BJ (cell line): ENCODE measurements around the gene SLC16A7. TPM values are rescaled to one million over a fixed set of nuclear protein-coding genes. Genes with fewer than 3 reads are reported as not detected.

Experiments used
- CTCF ChIA-PET: fragments of 350-600 bp; formaldehyde crosslinking; extraction: SDS; loops from one replicate; lab custom pipeline; 2021; ENCODE audit warnings: antibody characterized with exemption, inconsistent platforms; lab: Yijun Ruan, JAX
- POLR2A ChIA-PET: fragments of 300-600 bp; sonication (Branson Sonifier 250); formaldehyde crosslinking; extraction: SDS; loops from one replicate; lab custom pipeline; 2021; ENCODE audit warnings: antibody characterized with exemption; lab: Charles Lee
- DNase-seq: peaks from one replicate; pipeline ENCODE4 v3.0.0-alpha.2; 2011; ENCODE audit warnings: low read depth
- H3K27me3 ChIP-seq: 2 replicates; pipeline ENCODE4 v1.6.0; 2011; ENCODE audit warnings: low read length; ENCODE audit not compliant: control insufficient read depth, insufficient read depth
- H3K36me3 ChIP-seq: 2 replicates; pipeline ENCODE4 v1.5.1; 2011; ENCODE audit warnings: low read length; ENCODE audit not compliant: control insufficient read depth, insufficient read depth
- H3K4me3 ChIP-seq: 2 replicates; pipeline ENCODE4 v1.5.1; 2011; ENCODE audit warnings: low read depth, mild to moderate bottlenecking, control low read depth, low read length
- polyA plus RNA-seq: library from polyadenylated mRNA; depleted of rRNA; stranded (reverse); fragments of >200 nt; gene quantifications from 2 replicates; pipeline ENCODE4 v1.2.3, GENCODE V29; 2011
- TF ChIP-seq, protein P1 (sequence below): IDR thresholded peaks from 2 replicates; pipeline ENCODE4 v1.5.1; 2011; ENCODE audit warnings: low read depth, mild to moderate bottlenecking, control low read depth, inconsistent platforms, low read length, moderate library complexity; ENCODE audit not compliant: insufficient read depth

Gene SLC16A7
- polyA plus RNA-seq, 1 experiment: 23.0 TPM

DNA sequence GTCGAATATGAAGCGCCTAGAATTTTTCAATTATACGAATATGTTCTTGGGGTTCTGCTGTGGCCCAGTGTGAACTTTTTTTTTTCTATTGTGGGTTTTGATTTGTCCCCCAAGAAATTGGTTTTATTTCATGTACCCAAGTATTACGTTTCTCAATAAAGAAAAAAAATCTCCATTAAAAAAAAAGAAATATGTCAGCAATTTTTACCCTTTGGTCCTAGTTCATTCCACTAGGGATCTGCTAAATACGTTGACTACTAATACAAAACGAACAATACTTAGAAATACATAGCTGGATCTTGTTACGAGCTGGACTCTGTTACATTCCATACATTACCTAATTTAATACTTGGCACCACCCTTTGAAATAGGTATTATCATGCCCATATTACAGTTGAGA, 216.9 kb downstream of the SLC16A7 start:
- TF ChIP-seq, protein P1, sequence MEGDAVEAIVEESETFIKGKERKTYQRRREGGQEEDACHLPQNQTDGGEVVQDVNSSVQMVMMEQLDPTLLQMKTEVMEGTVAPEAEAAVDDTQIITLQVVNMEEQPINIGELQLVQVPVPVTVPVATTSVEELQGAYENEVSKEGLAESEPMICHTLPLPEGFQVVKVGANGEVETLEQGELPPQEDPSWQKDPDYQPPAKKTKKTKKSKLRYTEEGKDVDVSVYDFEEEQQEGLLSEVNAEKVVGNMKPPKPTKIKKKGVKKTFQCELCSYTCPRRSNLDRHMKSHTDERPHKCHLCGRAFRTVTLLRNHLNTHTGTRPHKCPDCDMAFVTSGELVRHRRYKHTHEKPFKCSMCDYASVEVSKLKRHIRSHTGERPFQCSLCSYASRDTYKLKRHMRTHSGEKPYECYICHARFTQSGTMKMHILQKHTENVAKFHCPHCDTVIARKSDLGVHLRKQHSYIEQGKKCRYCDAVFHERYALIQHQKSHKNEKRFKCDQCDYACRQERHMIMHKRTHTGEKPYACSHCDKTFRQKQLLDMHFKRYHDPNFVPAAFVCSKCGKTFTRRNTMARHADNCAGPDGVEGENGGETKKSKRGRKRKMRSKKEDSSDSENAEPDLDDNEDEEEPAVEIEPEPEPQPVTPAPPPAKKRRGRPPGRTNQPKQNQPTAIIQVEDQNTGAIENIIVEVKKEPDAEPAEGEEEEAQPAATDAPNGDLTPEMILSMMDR: no peak
- ChIA-PET POLR2A (interaction anchor here (0.7 kb wide), 1 partner anchor 76 kb away, joined by 3 read pairs; no protein-coding TSS in a partner anchor), CTCF (no interaction called here)
- no peaks in the 10 kb centered on the region for H3K27me3 ChIP-seq
- H3K36me3 ChIP-seq: no peaks in the 10 kb centered on the region
- DNase-seq: no peak
- no peak overlapping the region for H3K4me3 ChIP-seq

DNA sequence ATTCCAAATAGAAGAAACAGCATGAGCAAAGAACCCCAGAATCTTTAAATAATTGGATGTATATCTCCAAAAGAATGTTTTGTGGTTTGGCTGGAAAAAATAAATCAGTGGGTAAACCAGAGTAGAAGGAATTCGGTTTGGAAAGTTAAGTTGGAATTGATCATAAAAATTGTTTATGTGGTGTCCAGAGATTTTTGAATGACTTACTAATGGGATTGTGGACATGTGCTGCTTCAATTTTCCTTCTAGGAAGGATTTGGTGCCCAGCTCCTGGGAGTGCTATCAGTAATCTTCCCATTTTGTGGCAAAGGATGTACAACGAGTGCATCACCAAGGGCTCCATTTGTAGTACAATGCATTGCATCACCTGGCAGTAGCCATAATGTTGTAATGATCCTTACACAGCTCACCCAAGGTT, 224.8 kb downstream of the SLC16A7 start:
- ChIA-PET POLR2A (no interaction called here), CTCF (interaction anchor here (2.0 to 3.4 kb wide), 3 partner anchors 11 to 15 kb away, joined by 5 to 10 read pairs (median 7); no protein-coding TSS in a partner anchor)
- no peak overlapping the region for H3K4me3 ChIP-seq
- DNase-seq: peak; percentile 39
- H3K36me3 ChIP-seq: no peaks in the 10 kb centered on the region
- H3K27me3 ChIP-seq: no peaks in the 10 kb centered on the region
- TF ChIP-seq, protein P1: no peak

DNA sequence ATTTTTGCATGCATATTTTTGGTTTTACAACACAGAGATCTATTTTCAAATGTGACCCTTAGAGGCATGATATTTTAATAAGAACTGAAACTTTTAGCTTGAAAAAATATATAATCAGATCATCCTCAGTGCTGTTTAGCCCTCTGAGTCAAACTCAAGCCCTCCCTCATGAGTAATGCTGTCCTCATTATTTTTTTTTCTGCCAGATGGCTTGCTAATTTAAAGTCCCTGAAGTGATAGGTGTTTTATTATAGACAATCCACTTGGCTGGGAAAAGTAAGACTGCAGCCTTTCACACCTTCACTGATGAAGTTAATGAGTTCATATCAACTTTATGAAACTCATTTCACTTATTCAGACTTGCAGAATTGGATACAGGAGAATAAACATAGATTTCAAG, 227.7 kb downstream of the SLC16A7 start:
- POLR2A ChIA-PET: no interaction called here
- Histone ChIP-seq H3K4me3 (no peak overlapping the region), H3K27me3 (no peaks in the 10 kb centered on the region), H3K36me3 (no peaks in the 10 kb centered on the region)
- TF ChIP-seq, protein P1: no peak
- peak; percentile 6 for DNase-seq
- CTCF ChIA-PET: no interaction called here

DNA sequence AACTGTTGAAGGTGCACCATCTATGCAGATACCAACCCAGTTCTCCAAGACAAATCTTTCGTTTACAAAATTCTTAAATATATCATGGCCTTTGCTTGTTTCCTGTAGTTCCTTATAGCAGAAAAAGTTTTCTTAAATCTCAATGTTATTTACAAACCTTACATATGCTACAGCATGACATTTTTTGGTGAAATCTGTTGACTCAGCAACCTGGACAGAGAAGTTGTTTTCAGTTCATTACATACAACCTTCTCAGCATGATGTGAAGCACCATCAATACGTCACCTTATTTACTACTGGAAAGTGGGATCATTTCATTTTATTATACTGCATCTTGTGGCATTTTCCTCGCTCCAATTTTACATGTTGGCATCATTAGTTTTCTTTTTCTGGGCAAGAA, 231.9 kb downstream of the SLC16A7 start:
- ChIA-PET CTCF (no interaction called here), POLR2A (no interaction called here)
- no peak overlapping the region for H3K4me3 ChIP-seq
- no peaks in the 10 kb centered on the region for H3K36me3 ChIP-seq
- no peaks in the 10 kb centered on the region for H3K27me3 ChIP-seq
- no peak for DNase-seq
- TF ChIP-seq, protein P1: no peak

DNA sequence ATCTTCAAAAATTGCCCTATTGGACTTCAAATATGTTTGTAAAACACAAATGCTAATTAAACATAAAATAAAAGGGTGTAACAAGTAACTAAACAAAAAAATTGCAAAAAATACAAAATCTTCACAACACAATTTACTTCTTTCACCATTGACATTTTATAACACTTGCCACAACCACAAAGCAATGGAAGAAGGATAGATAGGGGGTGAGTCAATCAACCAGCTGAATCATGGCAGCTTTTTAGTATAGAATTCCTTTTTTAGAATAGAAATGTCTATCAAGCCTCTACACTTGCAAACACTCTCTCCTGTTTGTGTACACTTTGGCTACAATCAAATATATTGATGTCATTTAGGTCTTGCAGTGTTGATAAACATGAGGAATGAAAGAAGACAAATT, 232.7 kb downstream of the SLC16A7 start:
- Histone ChIP-seq H3K4me3 (no peak overlapping the region), H3K27me3 (no peaks in the 10 kb centered on the region), H3K36me3 (no peaks in the 10 kb centered on the region)
- ChIA-PET POLR2A (no interaction called here), CTCF (no interaction called here)
- no peak for DNase-seq
- TF ChIP-seq, protein P1: no peak
